ENCODE data around the gene ARHGEF7.

GRCh38 chr13:111213964-111214726, 99.0 kb downstream of the ARHGEF7 start:
- TF ChIP-seq, protein P1, sequence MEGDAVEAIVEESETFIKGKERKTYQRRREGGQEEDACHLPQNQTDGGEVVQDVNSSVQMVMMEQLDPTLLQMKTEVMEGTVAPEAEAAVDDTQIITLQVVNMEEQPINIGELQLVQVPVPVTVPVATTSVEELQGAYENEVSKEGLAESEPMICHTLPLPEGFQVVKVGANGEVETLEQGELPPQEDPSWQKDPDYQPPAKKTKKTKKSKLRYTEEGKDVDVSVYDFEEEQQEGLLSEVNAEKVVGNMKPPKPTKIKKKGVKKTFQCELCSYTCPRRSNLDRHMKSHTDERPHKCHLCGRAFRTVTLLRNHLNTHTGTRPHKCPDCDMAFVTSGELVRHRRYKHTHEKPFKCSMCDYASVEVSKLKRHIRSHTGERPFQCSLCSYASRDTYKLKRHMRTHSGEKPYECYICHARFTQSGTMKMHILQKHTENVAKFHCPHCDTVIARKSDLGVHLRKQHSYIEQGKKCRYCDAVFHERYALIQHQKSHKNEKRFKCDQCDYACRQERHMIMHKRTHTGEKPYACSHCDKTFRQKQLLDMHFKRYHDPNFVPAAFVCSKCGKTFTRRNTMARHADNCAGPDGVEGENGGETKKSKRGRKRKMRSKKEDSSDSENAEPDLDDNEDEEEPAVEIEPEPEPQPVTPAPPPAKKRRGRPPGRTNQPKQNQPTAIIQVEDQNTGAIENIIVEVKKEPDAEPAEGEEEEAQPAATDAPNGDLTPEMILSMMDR (optimal IDR thresholded peaks at IDR 0.05 in 1 of 3, IDR thresholded peaks at IDR 0.05 in 1 of 3, conservative IDR thresholded peaks at IDR 0.05 in 1 of 3; ENCODE audit: extremely low read depth in 1 of 3, insufficient read depth in 2 of 3, low read length in 3 of 3): no peak
- TF ChIP-seq EZH2 (IDR thresholded peaks at IDR 0.05; ENCODE audit: low read length): no peak
